ELR (cell line): ENCODE data around the gene GATB.

ENCODE experiments used
- DNase-seq: peaks from one replicate; pipeline ENCODE4 v3.0.0-alpha.2; 2015; ENCODE audit warnings: low read depth

GATB gene

GRCh38 chr4:151651496-151651895, 109.3 kb downstream of the GATB start:
- no peak for DNase-seq

- no peak for DNase-seq
Observed at GRCh38 chr4:151649479-151649878, 111.3 kb downstream of the GATB start.

- peak; percentile 3 for DNase-seq
Observed at GRCh38 chr4:151646322-151646721, 114.5 kb downstream of the GATB start.

GRCh38 chr4:151644622-151645021, 116.2 kb downstream of the GATB start:
- peak; percentile 34 for DNase-seq

GRCh38 chr4:151643564-151643963, 117.2 kb downstream of the GATB start:
- no peak for DNase-seq

GRCh38 chr4:151641983-151642382, 118.8 kb downstream of the GATB start:
- no peak for DNase-seq

- peak; percentile 43 for DNase-seq
Observed at GRCh38 chr4:151641167-151641566, 119.6 kb downstream of the GATB start.

GRCh38 chr4:151640381-151640780, 120.4 kb downstream of the GATB start:
- no peak for DNase-seq

- DNase-seq = no peak
Observed at GRCh38 chr4:151638295-151638858, 122.4 kb downstream of the GATB start.

GRCh38 chr4:151631349-151631748, 129.5 kb downstream of the GATB start:
- no peak for DNase-seq

DNA sequence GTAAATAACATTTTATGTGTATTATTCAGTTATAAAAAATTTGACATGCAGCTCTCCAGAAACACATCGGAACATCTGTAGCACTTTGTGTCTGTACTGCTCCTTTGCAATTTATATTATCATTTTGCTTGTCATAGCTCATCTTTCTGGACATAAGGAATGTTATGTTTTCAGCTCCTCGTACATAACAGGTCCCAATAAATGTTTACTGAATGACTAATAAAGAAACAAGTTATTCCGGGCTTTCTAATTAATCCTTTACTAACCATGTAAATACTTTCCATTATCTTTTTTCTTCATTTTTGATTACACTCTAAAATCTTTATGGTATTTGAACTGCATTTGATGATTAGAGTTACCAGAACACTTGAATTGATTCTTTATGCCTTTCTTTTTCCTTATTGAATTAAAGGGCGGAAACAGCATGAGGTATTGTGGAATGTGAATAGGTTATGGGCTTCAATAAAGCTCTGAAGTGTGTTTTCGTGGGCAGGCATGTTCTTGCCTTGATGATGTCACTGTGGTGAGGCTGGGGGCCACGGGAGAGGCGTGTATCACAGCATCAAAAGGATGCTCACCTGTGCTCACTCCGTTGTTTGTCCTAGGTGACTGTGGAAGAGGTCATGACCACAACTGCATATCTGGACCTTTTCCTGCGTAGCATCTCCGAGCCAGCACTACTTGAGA, 131.6 kb downstream of the GATB start:
- DNase-seq = no peak

GRCh38 chr4:151628001-151628608, 132.7 kb downstream of the GATB start:
- DNase-seq = no peak

DNA sequence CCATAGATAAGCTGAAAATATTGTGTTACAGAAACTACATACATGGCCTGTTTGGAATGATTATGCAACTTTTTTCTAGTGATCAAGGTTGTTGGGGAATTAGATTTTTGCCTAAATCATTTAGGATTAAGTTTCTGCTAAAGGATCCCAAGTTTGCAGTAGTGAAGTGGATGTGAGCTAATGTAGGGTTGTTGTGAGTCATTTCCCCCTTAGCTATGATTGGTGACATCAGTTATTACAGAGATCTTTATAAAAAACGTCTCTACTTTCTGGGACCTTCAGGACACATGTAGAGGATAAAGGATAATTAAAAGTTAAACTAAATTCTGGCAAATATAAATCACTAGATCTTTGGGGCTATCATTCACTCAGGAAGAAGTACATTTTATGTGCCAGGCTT, 133.3 kb downstream of the GATB start:
- DNase-seq = peak; percentile 58

- DNase-seq = no peak
Observed at GRCh38 chr4:151626751-151627150, 134.1 kb downstream of the GATB start.

DNA sequence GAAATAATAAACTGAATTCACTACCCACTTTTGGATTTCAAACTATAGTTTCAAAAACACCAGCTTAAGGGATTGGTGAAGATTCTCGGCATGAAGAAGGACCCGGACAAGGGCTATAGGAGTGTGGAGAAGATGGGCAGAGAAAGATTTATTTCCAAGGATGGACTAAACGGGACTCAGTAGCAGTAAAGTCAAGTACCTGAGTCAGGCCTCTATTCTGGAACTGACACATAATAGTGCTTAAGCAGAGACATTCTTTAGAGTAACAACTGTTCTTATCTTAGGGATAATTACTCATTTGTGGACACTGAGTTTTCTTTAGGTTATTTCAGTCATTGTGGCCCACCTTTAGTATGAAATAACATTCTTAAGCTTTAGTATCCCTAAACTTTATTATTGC, 134.6 kb downstream of the GATB start:
- DNase-seq = no peak

- DNase-seq = no peak
Observed at GRCh38 chr4:151624626-151625565, 135.9 kb downstream of the GATB start.
